HCT116 (cell line): ENCODE results near the gene ADD3.

Source experiments
- CTCF ChIP-seq, 3 experiments: fragments of 200-600 bp in 1 of 3; sonication (generic) in 1 of 3; IDR thresholded peaks in 2 of 3; conservative IDR thresholded peaks in 1 of 3; 2 replicates each; pipeline ENCODE4 v1.5.1; 2012 to 2017; ENCODE audit warnings: low read depth in 2 of 3, low read length in 2 of 3, antibody characterized with exemption in 1 of 3, borderline replicate concordance in 1 of 3, control low read depth in 1 of 3, mild to moderate bottlenecking in 1 of 3, mixed read lengths in 1 of 3, mixed run types in 1 of 3, moderate library complexity in 1 of 3; ENCODE audit not compliant: insufficient read depth in 1 of 3
- ELF1 ChIP-seq: IDR thresholded peaks from 2 replicates; pipeline ENCODE4 v1.6.1; 2012; ENCODE audit warnings: low read depth, borderline replicate concordance
- EZH2 ChIP-seq: fragments of 200-600 bp; sonication (generic); IDR thresholded peaks from 2 replicates; pipeline ENCODE4 v1.6.1; 2017; ENCODE audit warnings: antibody characterized with exemption, mixed run types
- POLR2AphosphoS5 ChIP-seq: IDR thresholded peaks from 2 replicates; pipeline ENCODE4 v1.6.1; 2011; ENCODE audit warnings: mild to moderate bottlenecking, low read depth, low read length, moderate library complexity

DNA sequence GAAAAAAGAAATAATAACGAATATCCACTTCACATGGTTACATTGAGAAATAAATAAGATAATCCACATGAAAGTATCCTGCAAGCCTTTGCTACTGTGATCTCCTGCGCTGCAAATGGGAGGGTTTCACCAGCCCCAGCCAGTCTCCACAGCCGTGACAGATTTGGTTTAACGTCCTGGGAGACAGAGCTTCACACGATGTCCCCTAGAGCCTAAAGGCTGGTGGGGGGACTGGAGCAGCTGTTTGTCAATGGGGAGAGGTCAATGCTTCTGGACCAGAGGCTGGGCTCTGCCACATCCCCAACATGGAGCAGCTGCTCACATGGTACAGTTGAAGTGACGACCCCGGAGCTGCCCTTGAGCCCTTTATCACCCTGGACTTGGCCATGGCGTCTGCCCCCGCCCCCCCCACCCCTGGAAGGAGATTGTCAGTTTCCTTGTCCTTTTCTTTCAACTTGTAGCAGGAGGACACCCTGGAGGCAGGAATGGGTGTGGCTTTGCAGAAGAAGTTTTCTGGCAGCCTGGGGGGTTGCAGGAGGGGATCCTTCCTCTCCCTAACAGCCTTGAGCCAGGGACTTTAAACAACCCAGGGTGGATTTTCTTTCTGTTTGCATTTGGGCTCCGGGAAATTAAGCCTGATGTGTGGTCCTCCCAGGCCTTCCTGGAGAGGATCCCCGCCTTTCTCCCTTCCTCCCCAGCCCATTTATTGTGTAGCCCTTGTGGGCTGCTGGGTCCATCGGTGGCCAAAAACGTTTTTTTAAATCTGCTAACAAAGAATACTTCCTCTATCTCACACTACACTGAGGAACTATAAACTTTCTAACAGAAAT, 162.6 kb downstream of the ADD3 start:
- peak in 1 of 3 experiments; percentile 20; a peak in 1 of 6 replicates for TF ChIP-seq CTCF (IDR thresholded peaks at IDR 0.05 in 2 of 3, conservative IDR thresholded peaks at IDR 0.05 in 1 of 3; ENCODE audit: borderline replicate concordance in 1 of 3, insufficient read depth in 1 of 3, low read depth in 2 of 3, low read length in 2 of 3)
- no peak for TF ChIP-seq EZH2
- no peak for TF ChIP-seq POLR2AphosphoS5
- no peak for TF ChIP-seq ELF1
